GM23338 (cell line): ENCODE results near the gene APLNR. TPM values are rescaled to one million over a fixed set of nuclear protein-coding genes. Genes with fewer than 3 reads are reported as not detected.

Experiments used
- CREB1 ChIP-seq: fragments of 250-450 bp; sonication (Bioruptor Pico); IDR thresholded peaks from 2 replicates; pipeline ENCODE4 v1.5.0; 2020; ENCODE audit warnings: low read depth, mild to moderate bottlenecking, moderate library complexity
- CTCF ChIP-seq, 2 experiments: fragments of 200-600 bp in 1 of 2; sonication (generic) in 1 of 2; conservative IDR thresholded peaks; 2 replicates each; pipeline versions ENCODE4 v1.5.1 to v1.6.1; 2016 to 2017; ENCODE audit warnings: antibody characterized with exemption in 2 of 2, low read depth in 2 of 2, mild to moderate bottlenecking in 2 of 2, moderate library complexity in 1 of 2
- EZH2 ChIP-seq: fragments of 200-600 bp; sonication (generic); IDR thresholded peaks from one replicate; pipeline ENCODE4 v1.8.0; 2017; ENCODE audit warnings: antibody characterized with exemption, mild to moderate bottlenecking, low read depth; ENCODE audit not compliant: unreplicated experiment
- EZH2phosphoT487 ChIP-seq: fragments of 200-600 bp; sonication (generic); IDR thresholded peaks from one replicate; pipeline ENCODE4 v1.8.1; 2018; ENCODE audit warnings: antibody characterized with exemption; ENCODE audit not compliant: unreplicated experiment
- JUNB ChIP-seq: IDR thresholded peaks from one replicate; pipeline ENCODE4 v1.6.1; 2016; ENCODE audit warnings: antibody characterized with exemption; ENCODE audit not compliant: unreplicated experiment
- NANOG ChIP-seq: IDR thresholded peaks from 2 replicates; pipeline ENCODE4 v1.6.1; 2016; ENCODE audit warnings: antibody characterized with exemption, borderline replicate concordance
- STAT1 ChIP-seq: IDR thresholded peaks from one replicate; pipeline ENCODE4 v1.6.1; 2016; ENCODE audit warnings: antibody characterized with exemption; ENCODE audit not compliant: unreplicated experiment
- ZNF331 ChIP-seq: fragments of 250-450 bp; sonication (Bioruptor Pico); IDR thresholded peaks from 2 replicates; pipeline ENCODE4 v1.5.0; 2020; ENCODE audit warnings: low read depth, mild to moderate bottlenecking, moderate library complexity
- polyA plus RNA-seq: library from polyadenylated mRNA; unstranded; fragments of >200 nt; fragmentation: Nextera tagmentation; extraction: Ambion mirVana; gene quantifications from 2 replicates; pipeline ENCODE4 v1.2.1, GENCODE V29; 2016
- total RNA-seq: library from RNA; depleted of rRNA; stranded (reverse); fragments of >200 nt; shearing (Covaris generic); gene quantifications from 2 replicates; pipeline ENCODE4 v1.2.3, GENCODE V29; 2014
- TF ChIP-seq, protein P1 (sequence below): fragments of 250-450 bp; sonication (Bioruptor Pico); IDR thresholded peaks from 2 replicates; pipeline ENCODE4 v1.5.0; 2020; ENCODE audit warnings: mild to moderate bottlenecking, moderate library complexity
- TF ChIP-seq, protein P2 (sequence below): IDR thresholded peaks from 2 replicates; pipeline ENCODE4 v1.6.1; 2016; ENCODE audit warnings: antibody characterized with exemption

APLNR gene
- total and polyA plus RNA-seq, 2 experiments from 2014 or later, result 0.10 TPM; not detected in 1

DNA sequence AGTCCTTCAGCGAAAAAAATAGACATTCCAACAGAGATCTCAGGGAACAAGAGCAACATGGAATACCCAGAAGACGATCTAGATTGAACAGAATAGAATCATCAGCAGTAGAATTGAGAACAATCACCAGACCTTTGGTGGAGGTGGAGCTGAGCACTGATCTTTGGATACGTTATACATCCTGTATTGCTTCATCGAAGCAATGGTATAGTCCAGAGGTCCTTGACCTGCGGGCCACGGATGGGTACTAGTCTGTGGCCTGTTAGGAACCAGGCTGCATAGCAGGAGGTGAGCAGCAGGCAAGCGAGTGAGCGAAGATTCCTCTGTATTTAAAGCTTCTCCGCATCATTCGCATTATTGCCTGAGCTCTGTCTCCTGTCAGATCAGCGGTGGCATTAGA lies 37.7 kb downstream of the APLNR start (continued):
- TF ChIP-seq, protein P1, sequence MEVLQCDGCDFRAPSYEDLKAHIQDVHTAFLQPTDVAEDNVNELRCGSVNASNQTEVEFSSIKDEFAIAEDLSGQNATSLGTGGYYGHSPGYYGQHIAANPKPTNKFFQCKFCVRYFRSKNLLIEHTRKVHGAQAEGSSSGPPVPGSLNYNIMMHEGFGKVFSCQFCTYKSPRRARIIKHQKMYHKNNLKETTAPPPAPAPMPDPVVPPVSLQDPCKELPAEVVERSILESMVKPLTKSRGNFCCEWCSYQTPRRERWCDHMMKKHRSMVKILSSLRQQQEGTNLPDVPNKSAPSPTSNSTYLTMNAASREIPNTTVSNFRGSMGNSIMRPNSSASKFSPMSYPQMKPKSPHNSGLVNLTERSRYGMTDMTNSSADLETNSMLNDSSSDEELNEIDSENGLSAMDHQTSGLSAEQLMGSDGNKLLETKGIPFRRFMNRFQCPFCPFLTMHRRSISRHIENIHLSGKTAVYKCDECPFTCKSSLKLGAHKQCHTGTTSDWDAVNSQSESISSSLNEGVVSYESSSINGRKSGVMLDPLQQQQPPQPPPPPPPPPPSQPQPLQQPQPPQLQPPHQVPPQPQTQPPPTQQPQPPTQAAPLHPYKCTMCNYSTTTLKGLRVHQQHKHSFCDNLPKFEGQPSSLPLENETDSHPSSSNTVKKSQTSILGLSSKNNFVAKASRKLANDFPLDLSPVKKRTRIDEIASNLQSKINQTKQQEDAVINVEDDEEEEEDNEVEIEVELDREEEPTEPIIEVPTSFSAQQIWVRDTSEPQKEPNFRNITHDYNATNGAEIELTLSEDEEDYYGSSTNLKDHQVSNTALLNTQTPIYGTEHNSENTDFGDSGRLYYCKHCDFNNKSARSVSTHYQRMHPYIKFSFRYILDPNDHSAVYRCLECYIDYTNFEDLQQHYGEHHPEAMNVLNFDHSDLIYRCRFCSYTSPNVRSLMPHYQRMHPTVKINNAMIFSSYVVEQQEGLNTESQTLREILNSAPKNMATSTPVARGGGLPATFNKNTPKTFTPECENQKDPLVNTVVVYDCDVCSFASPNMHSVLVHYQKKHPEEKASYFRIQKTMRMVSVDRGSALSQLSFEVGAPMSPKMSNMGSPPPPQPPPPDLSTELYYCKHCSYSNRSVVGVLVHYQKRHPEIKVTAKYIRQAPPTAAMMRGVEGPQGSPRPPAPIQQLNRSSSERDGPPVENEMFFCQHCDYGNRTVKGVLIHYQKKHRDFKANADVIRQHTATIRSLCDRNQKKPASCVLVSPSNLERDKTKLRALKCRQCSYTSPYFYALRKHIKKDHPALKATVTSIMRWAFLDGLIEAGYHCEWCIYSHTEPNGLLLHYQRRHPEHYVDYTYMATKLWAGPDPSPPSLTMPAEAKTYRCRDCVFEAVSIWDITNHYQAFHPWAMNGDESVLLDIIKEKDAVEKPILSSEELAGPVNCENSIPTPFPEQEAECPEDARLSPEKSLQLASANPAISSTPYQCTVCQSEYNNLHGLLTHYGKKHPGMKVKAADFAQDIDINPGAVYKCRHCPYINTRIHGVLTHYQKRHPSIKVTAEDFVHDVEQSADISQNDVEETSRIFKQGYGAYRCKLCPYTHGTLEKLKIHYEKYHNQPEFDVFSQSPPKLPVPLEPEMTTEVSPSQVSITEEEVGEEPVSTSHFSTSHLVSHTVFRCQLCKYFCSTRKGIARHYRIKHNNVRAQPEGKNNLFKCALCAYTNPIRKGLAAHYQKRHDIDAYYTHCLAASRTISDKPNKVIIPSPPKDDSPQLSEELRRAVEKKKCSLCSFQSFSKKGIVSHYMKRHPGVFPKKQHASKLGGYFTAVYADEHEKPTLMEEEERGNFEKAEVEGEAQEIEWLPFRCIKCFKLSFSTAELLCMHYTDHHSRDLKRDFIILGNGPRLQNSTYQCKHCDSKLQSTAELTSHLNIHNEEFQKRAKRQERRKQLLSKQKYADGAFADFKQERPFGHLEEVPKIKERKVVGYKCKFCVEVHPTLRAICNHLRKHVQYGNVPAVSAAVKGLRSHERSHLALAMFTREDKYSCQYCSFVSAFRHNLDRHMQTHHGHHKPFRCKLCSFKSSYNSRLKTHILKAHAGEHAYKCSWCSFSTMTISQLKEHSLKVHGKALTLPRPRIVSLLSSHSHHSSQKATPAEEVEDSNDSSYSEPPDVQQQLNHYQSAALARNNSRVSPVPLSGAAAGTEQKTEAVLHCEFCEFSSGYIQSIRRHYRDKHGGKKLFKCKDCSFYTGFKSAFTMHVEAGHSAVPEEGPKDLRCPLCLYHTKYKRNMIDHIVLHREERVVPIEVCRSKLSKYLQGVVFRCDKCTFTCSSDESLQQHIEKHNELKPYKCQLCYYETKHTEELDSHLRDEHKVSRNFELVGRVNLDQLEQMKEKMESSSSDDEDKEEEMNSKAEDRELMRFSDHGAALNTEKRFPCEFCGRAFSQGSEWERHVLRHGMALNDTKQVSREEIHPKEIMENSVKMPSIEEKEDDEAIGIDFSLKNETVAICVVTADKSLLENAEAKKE, result no peak
- TF ChIP-seq CREB1 (CRISPR knock-in tag), result no peak
- TF ChIP-seq NANOG, result no peak
- no peak for TF ChIP-seq ZNF331 (CRISPR knock-in tag)
- no peak for TF ChIP-seq STAT1
- TF ChIP-seq EZH2, result no peak
- TF ChIP-seq, protein P2, sequence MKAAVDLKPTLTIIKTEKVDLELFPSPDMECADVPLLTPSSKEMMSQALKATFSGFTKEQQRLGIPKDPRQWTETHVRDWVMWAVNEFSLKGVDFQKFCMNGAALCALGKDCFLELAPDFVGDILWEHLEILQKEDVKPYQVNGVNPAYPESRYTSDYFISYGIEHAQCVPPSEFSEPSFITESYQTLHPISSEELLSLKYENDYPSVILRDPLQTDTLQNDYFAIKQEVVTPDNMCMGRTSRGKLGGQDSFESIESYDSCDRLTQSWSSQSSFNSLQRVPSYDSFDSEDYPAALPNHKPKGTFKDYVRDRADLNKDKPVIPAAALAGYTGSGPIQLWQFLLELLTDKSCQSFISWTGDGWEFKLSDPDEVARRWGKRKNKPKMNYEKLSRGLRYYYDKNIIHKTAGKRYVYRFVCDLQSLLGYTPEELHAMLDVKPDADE, result no peak
- TF ChIP-seq JUNB, result no peak
- no peak for TF ChIP-seq EZH2phosphoT487
- no peak for TF ChIP-seq CTCF (conservative IDR thresholded peaks at IDR 0.05; ENCODE audit: low read depth in 2 of 2)
